Stimulated activated CD8-positive, alpha-beta memory T cell treated with anti-CD3 and anti-CD28 coated beads, Interleukin-2, amount 100 ng/mL, for 1 hour (primary cell): Measurements from ENCODE around the gene LYG1.

ENCODE experiments used
- DNase-seq, 2 donors: peaks; one replicate each; pipeline ENCODE4 v3.0.0-alpha.2; 2020; ENCODE audit warnings: low read depth in 2 of 2

The LYG1 gene

DNA sequence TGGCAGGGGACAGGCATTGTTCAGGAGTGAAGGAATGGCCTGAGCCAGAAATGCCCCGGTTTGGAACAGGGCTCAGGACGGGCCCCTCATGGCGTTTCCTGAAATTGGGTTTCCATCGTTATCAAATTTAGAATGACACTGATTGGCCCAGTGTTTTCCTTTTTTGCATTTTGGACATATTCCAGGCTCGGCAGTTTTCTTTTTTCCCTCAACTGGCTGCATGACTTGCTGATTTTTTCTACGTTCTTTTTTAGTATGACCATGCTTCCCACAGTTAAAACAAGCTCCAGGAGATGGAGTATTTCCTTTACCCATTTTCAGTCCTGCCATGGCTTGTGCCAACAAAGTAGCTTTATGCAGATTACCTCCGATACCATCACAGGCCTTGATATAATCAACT lies 25.1 kb downstream of the LYG1 start:
- DNase-seq: no peak

DNA sequence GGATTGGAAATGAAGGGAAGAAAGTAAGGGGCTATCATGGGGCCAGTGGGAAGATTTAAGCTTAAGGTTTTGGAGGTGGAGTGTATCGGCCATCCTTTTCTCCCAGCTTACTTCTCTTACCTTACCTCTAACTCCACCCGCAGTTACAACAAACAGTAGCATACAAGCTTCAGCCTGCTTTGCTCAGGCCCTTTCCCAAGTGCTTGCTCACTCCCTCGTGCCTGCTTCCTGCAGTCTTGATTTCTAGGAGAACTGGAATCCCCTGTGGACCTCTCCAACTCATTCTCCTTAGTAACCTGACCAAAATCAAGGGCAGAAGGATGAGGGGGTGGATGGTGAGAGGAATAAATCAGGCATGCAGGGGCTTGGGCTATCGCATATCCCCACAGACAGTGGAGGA lies 39.8 kb downstream of the LYG1 start:
- DNase-seq: no peak

DNA sequence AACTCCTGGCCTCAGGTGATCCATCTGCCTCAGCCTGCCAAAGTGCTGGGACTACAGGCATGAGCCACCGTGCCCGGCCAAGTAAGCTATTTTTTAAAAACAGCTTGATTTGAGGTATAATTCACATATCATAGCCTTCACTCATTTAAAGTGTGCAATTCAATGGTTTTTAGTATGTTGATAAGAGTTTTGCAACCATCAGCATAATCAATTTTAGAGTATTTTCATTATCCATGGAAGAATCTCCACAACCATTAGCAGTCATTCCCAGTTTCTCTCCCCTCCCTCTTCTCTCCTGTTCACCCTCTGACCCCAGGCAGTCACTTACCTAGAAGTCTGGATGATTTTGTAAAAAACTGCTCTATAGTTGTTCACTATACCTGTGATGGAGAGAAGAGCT lies 40.8 kb downstream of the LYG1 start:
- DNase-seq: no peak

DNA sequence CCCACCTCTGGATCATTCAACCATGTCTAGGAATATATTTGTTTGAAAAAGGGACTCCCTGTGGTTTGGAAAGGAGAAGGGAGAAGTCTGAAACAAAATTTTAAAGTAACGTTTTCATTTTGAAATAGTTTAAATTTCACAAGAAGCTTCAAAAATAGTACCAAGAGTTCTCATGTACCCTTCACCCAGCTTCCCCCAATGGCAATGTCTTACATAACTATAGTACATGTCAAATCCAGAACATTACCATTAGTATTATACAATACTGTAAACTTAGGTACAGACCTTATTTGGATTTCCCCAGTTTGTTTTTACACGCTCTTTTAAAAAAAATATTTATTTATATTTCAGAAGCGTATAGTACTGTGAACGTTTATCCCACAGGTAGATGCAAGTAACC lies 41.5 kb downstream of the LYG1 start:
- DNase-seq: no peak

DNA sequence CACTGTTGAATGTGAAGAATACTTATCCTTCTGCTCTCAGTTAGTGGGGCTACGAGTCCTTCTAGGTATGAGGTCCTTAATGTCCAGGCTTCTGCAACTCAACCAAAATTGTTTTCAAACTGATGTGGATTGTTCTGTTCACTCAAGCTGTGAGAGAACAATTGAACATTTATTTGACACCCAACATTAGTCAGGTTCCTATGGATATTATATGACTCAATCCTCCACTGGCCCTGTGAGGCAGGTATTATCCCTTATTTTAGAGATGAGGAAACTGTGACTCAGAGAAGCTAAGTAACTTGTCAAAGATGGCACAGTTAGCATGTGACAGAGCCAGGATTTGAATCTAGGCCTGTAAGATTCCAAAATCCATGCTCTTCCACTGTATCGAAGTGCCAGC lies 44.3 kb downstream of the LYG1 start:
- no peak for DNase-seq

DNA sequence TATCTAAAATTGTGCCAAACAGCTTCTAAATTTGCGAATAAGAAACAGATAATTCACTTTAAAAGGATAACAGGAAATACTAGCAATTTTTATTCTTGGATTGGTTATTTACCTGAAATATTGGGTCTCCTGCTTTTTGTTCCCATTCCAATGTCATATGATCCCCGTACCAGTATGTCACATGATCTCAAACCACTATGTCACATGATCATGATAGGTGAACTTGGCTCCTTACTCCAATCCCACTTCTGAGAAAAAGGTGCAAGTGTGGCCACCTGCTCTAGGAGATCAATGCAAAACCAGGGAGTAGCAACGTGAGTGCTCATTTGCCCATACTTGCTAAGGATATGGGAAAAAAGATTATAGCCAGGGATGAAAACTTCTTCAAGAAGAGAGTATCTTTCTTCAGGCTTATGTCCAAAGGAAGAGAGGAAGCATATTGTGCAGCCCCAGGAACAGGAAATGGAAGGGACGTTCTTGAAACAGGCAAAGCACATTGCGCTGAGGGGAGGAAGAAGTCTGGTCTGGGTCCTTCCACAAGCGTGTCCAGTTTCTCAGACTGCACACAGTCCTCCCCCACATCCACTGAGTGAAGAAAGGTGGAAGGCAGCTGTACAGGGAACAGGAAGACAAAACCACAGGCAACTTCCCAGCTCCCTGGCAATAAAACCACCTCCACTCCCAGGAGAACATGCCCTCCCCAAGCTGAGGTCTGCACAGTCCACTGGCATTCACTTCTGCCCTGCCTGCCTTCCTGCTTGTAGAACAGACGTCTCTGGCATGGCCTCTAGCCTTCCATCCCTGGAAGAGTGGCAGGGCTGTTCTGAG lies 45.3 kb downstream of the LYG1 start, which contains the start of gene LYG2:
LYG2 (minus strand) TSS at position 176 of the 828 bp plus-strand sequence. CDS start 1,406 bp downstream, outside the sequence.
- DNase-seq: no peak

DNA sequence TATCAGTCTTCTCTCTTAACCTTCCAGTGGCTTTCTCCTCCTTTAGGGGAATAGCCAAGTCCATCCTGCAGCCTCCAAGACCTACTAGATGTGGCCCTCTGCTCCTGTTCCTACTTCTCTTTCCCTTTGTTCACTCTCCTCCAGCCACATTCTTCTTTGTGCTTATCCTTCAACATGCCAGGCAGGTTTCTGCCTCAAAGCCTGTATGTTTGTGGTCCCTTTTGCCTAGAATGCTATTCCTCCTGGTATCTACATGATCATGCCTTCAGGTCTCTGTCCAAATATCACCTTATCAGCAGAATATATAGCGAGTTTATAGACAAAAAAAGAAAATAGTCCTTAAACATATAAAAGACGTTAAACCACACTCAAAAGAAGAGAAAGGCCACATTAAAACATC lies 51.0 kb downstream of the LYG1 start:
- DNase-seq: no peak

DNA sequence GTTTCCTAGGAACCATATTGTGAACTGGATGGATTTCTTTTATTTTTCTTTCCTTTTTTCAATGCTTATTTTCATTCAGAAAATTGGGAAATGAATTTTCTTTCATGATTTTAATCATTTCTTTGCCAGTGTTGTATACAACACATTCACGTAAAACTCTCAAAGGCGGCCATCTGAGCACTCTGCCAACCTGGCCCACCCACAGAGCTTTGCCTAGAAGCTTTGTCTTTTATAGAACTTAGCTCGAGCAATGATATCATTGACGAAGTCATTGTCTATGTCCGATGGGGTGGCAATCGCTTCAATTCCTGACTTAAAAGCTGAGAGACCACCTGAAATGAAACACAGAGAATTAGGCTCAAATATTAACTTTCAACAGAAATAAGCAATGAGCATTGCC lies 58.8 kb downstream of the LYG1 start:
- no peak for DNase-seq

DNA sequence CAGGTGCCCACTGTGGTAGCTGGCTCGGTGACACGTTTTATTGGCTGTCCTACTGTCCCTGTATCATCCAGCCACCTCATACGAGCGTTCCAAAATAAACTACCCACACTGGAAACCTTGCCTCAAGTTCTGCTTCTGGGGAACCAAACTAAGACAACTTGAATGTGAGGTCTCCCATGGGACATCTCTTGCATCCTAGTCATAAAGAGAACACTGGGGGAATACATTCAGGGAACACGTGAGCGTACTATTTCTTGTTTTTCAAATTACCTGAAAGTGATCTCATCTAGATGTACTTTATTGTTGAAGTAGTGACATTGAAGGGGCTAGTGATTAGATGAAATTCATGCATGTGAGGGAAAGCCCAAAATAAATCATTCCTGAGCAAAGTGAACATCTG lies 60.6 kb downstream of the LYG1 start:
- no peak for DNase-seq

DNA sequence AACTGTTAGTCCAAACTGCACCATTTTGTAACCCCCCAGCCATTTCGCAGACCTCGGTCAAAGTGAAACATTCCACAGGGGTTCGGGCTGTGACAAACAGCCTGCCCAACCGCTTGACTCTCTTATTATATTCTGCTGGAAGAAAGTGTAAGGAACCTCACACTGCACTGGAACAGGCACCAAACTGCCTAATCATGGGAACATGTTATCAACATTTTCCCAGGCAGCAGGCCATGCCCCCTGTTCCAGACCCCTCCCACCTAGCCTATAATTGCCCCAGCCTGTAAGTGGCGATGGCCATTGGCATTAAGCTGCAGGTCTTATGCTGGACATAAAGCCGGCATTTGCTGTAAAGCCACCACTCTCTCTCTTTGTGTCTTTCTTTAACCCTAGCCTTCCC lies 62.4 kb downstream of the LYG1 start:
- no peak for DNase-seq
